Measurements from ENCODE around the gene ASXL1.

Gene ASXL1

GRCh38 chr20:32455171-32455900, 97.2 kb downstream of the ASXL1 start:
- DNase-seq: no peak

GRCh38 chr20:32455901-32456701, 98.0 kb downstream of the ASXL1 start:
- DNase-seq: no peak

- DNase-seq: peak in 1 of 2 donors; percentile 65
These were observed 98.8 kb downstream of the ASXL1 start for GRCh38 chr20:32456869-32457478.

- DNase-seq: peak; percentile 60 to 80
These were observed 99.4 kb downstream of the ASXL1 start for GRCh38 chr20:32457479-32457986.

GRCh38 chr20:32458061-32458836, 100.1 kb downstream of the ASXL1 start:
- DNase-seq: no peak

GRCh38 chr20:32458837-32459220, 100.7 kb downstream of the ASXL1 start:
- no peak for DNase-seq

GRCh38 chr20:32460231-32460630, 102.1 kb downstream of the ASXL1 start:
- DNase-seq: no peak

- DNase-seq: no peak
These were observed 102.7 kb downstream of the ASXL1 start for GRCh38 chr20:32460683-32461320.

- DNase-seq: no peak
These were observed 103.9 kb downstream of the ASXL1 start for GRCh38 chr20:32461836-32462600.

- DNase-seq: no peak
These were observed 104.9 kb downstream of the ASXL1 start for GRCh38 chr20:32462900-32463641.

- DNase-seq: peak; percentile 89 to 93
These were observed 105.7 kb downstream of the ASXL1 start for GRCh38 chr20:32463642-32464400.

- DNase-seq: no peak
These were observed 106.4 kb downstream of the ASXL1 start for GRCh38 chr20:32464401-32465091.

- no peak for DNase-seq
These were observed 107.2 kb downstream of the ASXL1 start for GRCh38 chr20:32465092-32465900.

GRCh38 chr20:32465901-32466675, 108.0 kb downstream of the ASXL1 start:
- peak; percentile 53 to 89 for DNase-seq

- no peak for DNase-seq
These were observed 108.8 kb downstream of the ASXL1 start for GRCh38 chr20:32466739-32467505.

GRCh38 chr20:32467506-32468312, 109.6 kb downstream of the ASXL1 start:
- DNase-seq: no peak
